NCI-H774 (cell line): ENCODE results near the gene BAD.

Source experiments
- DNase-seq: peaks from one replicate; lab custom pipeline; 2025; lab: John Stamatoyannopoulos, UW

Gene BAD

DNA sequence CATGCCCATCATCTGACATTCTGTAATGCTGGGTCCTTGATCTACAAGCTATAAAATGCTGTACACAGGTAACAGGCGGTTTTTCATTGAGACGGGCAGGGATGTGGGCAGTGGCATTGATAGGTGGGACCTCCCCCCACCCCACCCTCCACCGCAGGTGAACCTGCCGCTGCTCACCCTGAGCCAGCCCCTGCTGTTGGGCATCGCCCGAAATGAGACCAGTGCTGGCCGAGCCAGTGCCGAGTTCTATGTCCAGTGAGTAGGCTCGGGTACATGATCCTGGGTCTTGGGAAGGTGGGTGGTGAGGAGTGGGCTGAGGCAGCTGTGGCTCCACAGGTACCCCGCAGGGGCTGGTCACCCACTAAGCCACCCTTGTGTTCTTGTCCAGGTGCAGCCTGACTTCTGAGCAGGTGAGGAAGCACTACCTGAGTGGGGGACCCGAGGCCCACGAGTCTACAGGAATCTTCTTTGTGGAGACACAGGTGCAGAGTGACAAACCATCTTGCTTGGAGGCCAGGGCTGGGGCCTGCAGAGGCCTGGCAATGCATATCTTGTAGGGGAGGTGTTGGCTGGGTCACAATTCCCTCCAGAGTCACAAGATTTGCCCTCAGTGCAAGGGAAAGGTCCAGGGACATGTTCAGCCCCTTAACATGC lies 55.2 kb downstream of the BAD start:
- no peak for DNase-seq

- DNase-seq: no peak
Measured at GRCh38 chr11:64227405-64227956, 57.0 kb downstream of the BAD start.

- peak; percentile 73 for DNase-seq
Measured at GRCh38 chr11:64226507-64227051, 57.9 kb downstream of the BAD start.

- DNase-seq: peak; percentile 82
Measured at GRCh38 chr11:64225608-64226506, 58.6 kb downstream of the BAD start, which contains the start of the genes NUDT22 and TRPT1. TSS of gene NUDT22 (plus strand) at chr11:64226274. CDS start at chr11:64226653, 379 bp downstream. TSS of gene TRPT1 (minus strand) at chr11:64226186. CDS start at chr11:64225860, 326 bp downstream.

GRCh38 chr11:64224891-64225607 lies 59.4 kb downstream of the BAD start:
- no peak for DNase-seq

DNA sequence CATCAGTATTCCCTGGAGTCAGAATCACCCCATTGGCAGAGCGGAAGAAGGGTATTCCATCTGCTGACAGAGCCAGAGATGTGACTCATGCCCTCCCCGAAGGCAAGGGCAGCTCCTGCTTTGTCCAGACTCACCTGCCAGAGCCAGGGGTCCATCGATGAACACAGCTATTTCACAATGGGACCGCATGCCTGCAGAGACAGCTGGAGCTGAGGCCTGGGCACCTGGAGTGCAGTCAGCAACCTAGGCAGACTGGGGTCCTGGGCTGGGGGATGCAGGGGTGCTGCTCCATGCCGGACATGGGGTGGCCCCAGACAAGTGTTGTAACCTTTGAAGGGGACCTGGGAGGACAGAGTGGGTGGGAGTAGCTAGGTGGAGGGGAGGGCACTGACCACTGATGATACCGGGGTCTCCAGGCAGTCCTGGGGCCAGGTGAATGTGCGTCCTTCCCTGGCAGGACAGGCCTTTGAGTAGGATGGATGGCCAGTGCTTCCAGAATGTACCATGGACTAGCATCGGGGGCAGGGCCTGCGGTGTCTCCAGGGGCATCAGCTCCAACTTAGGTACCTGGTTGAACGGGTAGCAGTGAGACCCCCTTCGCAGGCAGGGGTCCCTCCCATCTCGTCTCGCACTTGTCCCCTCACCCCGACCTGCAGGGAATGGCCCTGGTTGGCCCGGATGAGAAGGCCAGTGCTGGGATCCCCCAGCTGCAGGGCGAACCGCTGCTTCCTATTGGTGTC lies 60.1 kb downstream of the BAD start:
- DNase-seq: no peak

DNA sequence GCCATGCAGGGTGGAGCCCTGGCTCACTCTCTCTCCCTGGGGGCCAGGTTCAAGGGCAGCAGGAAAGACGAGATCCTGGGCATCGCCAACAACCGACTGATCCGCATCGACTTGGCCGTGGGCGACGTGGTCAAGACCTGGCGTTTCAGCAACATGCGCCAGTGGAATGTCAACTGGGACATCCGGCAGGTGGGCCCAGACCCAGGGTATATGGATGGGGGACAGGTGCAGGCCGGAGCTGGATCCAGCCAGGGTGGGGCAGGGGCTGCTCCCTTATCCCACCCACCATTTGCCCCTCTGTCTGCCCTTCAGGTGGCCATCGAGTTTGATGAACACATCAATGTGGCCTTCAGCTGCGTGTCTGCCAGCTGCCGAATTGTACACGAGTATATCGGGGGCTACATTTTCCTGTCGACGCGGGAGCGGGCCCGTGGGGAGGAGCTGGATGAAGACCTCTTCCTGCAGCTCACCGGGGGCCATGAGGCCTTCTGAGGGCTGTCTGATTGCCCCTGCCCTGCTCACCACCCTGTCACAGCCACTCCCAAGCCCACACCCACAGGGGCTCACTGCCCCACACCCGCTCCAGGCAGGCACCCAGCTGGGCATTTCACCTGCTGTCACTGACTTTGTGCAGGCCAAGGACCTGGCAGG lies 61.3 kb downstream of the BAD start:
- DNase-seq: no peak

DNA sequence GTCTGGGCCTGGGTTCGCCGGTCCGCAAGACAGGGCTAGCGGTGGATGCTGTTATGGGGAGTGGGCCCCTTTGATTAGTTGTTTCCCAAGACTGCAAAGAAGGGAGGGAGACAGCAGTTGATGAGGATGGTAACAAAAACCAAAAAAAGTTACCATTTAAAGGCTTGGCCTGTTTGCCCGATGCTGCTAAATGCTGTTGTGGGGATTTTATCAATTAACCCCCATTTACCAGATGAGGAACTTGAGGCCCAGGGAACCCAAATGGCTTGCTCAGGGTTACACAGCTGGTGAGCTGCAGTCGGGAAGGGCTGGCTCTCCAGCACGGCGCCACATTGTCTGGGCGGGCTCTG lies 61.8 kb downstream of the BAD start:
- no peak for DNase-seq

DNA sequence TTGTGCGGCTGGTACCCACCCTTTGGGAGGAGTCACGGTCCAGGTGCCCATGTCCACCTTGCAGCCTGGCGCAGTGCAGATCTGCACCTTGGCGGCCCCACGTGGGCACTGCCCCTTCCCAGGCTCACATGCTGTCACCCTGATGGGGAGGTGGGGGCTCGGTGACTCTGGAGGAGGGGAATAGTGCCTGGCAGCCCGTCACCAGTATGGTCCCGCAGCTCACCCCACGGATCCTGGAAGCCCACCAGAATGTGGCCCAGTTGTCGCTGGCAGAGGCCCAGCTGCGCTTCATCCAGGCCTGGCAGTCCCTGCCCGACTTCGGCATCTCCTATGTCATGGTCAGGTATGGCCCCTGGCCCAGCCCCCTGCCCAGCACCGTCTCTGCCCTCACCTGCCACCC lies 63.7 kb downstream of the BAD start:
- no peak for DNase-seq

DNA sequence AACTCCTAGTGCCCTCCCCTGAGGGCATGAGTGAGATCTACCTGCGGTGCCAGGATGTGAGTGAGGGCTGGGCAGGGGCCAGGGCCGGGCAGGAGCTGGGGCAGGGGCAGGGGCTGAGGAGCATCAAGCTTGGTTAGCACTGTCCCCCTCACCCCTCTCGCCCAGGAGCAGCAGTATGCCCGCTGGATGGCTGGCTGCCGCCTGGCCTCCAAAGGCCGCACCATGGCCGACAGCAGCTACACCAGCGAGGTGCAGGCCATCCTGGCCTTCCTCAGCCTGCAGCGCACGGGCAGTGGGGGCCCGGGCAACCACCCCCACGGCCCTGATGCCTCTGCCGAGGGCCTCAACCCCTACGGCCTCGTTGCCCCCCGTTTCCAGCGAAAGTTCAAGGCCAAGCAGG lies 64.2 kb downstream of the BAD start:
- DNase-seq: no peak
